Measurements from ENCODE around the gene BRD1. TPM values are rescaled to one million over a fixed set of nuclear protein-coding genes. Genes with fewer than 3 reads are reported as not detected.

Gene BRD1
- total and polyA plus RNA-seq, 9 of the 15 experiments (the other 6 are each of a cell fraction or from before 2014, with no cell fraction given) = 0.42 to 17.6 (median 5.5) TPM

GRCh38 chr22:49845666-49846459 is 18.2 kb upstream of the BRD1 start (continued):
- TF ChIP-seq RERE (CRISPR knock-in tag; IDR thresholded peaks at IDR 0.05; ENCODE audit: borderline replicate concordance) (no peak), ZNF23 (CRISPR knock-in tag; IDR thresholded peaks at IDR 0.05) (no peak), FOSL1 (tag; conservative IDR thresholded peaks at IDR 0.05) (no peak), SIX5 (IDR thresholded peaks at IDR 0.05; ENCODE audit: borderline replicate concordance in 1 of 2, insufficient read depth in 1 of 2, low read depth in 1 of 2, low read length in 2 of 2) (no peak), ETV6 (IDR thresholded peaks at IDR 0.05; ENCODE audit: borderline replicate concordance in 1 of 2, low read depth in 2 of 2, low read length in 1 of 2) (no peak), ETV6 (CRISPR knock-in tag; IDR thresholded peaks at IDR 0.05; ENCODE audit: borderline replicate concordance) (no peak), ZBTB43 (CRISPR knock-in tag; IDR thresholded peaks at IDR 0.05) (no peak)

Data from K562 (cell line).